ENCODE results near the gene CYP2E1.

DNA sequence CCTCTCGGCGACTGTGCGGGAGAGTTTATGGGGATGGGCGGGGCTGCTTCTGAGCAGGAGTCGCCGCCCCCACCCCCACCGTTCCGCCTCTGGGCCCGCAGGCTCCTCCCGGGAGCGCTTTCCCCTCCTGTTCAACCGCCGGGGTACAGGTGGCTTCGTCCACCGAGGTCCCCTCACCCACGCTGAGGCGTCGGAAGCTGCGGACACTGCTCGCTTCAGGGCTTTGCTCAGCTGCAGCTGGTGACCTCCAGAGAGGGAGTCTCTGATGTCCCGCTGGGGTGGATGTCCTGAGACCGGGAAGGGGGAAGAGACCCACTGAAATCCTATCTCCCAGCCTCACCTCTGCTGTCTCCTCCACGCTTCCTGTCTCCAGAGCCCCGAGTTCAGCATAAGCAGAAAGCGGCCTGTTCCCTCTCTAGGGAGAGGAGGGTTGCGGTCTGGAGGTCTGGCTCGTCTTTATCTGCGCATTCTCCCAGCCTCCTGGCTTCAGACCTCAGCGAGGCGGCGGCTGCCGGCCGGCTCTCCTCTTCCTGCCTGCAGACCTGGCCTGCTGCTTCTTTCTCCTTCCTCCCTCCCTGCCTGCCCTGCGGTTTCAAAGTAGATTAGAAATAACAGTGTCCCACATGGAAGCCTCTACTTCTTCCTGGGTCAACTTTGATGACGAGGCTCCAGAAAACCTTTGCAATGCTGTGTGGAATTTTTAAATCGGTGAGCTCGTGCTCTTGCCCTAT lies 1.8 kb downstream of the CYP2E1 start:
- TF ChIP-seq POLR2A (IDR thresholded peaks at IDR 0.05) = no peak
- TF ChIP-seq, protein P1, sequence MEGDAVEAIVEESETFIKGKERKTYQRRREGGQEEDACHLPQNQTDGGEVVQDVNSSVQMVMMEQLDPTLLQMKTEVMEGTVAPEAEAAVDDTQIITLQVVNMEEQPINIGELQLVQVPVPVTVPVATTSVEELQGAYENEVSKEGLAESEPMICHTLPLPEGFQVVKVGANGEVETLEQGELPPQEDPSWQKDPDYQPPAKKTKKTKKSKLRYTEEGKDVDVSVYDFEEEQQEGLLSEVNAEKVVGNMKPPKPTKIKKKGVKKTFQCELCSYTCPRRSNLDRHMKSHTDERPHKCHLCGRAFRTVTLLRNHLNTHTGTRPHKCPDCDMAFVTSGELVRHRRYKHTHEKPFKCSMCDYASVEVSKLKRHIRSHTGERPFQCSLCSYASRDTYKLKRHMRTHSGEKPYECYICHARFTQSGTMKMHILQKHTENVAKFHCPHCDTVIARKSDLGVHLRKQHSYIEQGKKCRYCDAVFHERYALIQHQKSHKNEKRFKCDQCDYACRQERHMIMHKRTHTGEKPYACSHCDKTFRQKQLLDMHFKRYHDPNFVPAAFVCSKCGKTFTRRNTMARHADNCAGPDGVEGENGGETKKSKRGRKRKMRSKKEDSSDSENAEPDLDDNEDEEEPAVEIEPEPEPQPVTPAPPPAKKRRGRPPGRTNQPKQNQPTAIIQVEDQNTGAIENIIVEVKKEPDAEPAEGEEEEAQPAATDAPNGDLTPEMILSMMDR (IDR thresholded peaks at IDR 0.05) = no peak
